GM18909 (cell line): ENCODE results near the gene FJX1.

Experiments used
- ATAC-seq: cut with Tn5 transposase; IDR thresholded peaks from one replicate; pipeline ENCODE4 v1.9.1; 2021; ENCODE audit warnings: mild to moderate bottlenecking; ENCODE audit not compliant: unreplicated experiment, poor library complexity

Gene FJX1

GRCh38 chr11:35605706-35606105, 12.6 kb upstream of the FJX1 start:
- ATAC-seq = no peak

DNA sequence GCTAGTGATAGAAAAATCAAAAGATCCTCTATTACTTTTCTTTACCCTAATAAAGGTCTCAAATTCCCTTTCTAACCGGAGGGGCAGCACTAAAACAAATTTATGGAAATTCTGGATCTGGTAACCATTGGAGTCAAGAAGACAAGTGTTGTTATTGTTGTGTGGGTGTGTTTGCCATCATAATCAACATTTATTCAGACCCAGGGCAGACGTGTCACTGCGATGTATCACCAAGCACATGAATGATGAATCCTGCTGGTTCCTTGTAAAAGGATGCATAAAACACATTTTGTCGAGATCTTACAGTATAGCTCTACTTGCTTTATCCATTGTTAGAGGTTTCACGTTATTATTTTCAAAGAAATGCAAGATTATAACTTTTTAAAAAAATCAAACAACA, 12.1 kb upstream of the FJX1 start:
- no peak for ATAC-seq

- ATAC-seq = no peak
Measured at GRCh38 chr11:35608502-35608901, 9.8 kb upstream of the FJX1 start.

GRCh38 chr11:35609656-35610055, 8.6 kb upstream of the FJX1 start:
- ATAC-seq = no peak

DNA sequence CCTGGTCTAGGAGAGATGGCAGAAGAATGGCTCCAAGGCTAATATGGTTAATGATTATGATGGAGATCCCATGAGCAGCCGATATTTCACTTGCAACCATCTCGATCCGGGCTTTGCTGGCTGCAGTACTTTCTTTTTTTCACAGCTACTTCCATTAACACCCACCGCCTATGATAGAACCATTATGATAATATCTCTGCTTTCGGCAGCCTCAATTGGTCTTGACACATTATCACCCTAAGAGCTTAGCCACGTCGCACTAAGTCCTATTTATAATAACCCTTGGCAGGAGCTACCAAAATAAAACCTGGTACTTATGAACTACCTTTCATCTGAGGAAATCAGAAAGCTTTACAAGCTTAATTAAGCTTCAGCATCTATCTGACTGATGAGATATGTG, 7.6 kb upstream of the FJX1 start:
- no peak for ATAC-seq

GRCh38 chr11:35611741-35612140, 6.5 kb upstream of the FJX1 start:
- no peak for ATAC-seq

DNA sequence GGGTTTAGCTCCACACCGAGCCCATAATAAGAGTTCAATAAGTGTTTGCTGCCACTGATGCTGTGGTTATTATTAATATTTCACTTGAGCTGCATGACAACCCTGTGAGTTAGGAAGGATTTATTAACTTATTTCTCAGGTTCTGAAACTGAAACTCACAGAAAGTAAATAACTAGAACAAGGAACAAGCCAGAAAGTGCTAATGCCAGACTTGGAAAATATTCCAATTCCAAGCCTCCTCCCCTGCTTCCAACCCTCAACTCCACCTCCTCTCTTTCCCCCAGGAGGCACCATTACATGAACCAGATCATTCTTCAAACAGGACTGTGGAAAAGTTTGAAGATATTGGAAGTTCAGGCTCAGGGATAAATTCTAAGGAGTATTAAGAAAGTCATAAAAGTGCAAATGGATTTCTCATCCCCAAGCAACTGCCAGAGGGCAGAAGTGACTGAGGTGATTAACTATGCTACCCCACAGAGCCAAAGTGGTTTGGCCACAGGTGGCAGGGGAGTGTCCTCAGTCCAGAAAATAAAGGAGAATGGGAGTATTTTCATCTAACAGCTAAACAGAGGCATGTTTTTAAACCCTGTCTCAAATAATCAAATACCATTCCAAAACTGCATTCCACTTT, 3.2 kb upstream of the FJX1 start:
- no peak for ATAC-seq

DNA sequence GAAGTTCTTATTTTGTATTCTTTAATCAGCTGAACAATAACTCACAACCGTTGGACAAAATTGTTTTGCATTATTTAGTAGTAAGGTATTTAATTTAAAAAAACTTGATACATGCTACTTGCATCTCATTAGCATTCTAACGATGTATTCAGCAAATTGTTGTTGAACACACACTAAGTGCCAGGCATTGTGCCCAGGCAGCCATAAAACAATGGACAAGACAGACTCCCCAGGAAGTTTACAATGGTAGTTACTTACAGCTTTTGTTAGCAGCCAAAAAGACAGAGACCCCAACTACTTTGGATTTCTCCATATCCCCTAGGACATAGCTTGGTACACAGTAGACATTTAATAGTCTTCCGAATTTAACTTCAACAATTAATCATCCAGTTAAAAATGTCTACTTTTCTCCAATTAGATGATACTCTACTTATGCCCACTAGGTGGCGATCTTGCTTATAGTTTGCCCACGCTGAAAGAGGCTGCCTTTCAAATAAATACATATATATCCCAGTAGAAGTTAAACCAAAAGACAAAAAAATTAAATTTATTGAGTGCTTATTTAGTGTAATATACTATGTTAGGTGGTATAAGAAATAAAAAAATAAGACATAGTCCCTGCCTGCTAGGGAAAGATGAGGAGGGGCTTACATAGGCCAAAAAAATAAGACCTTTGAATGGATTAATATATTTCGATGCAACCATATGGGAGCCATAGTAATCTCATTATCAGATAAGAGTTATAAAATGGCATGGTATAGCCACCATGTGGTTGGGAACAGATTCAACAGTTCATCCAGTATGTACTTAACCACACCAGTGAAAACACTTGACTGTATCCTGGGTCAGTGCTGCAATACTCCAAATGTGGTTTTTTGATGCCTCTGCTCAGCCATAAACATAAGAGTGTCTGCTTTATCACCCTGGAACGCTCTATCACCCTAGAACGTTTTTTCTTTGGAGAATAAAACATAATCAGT, 2.0 kb upstream of the FJX1 start:
- no peak for ATAC-seq

- ATAC-seq = no peak
Measured at GRCh38 chr11:35617316-35617686, 959 bp upstream of the FJX1 start.

DNA sequence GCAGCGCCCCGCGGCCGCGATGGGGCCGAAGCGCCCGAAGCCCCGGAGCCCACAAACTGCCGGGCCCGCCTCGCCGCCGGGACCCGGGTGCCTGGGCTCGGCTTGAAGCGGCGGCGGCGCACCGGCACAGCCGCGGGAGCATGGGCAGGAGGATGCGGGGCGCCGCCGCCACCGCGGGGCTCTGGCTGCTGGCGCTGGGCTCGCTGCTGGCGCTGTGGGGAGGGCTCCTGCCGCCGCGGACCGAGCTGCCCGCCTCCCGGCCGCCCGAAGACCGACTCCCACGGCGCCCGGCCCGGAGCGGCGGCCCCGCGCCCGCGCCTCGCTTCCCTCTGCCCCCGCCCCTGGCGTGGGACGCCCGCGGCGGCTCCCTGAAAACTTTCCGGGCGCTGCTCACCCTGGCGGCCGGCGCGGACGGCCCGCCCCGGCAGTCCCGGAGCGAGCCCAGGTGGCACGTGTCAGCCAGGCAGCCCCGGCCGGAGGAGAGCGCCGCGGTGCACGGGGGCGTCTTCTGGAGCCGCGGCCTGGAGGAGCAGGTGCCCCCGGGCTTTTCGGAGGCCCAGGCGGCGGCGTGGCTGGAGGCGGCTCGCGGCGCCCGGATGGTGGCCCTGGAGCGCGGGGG, 346 bp downstream of the FJX1 start:
- ATAC-seq = peak; percentile 40

DNA sequence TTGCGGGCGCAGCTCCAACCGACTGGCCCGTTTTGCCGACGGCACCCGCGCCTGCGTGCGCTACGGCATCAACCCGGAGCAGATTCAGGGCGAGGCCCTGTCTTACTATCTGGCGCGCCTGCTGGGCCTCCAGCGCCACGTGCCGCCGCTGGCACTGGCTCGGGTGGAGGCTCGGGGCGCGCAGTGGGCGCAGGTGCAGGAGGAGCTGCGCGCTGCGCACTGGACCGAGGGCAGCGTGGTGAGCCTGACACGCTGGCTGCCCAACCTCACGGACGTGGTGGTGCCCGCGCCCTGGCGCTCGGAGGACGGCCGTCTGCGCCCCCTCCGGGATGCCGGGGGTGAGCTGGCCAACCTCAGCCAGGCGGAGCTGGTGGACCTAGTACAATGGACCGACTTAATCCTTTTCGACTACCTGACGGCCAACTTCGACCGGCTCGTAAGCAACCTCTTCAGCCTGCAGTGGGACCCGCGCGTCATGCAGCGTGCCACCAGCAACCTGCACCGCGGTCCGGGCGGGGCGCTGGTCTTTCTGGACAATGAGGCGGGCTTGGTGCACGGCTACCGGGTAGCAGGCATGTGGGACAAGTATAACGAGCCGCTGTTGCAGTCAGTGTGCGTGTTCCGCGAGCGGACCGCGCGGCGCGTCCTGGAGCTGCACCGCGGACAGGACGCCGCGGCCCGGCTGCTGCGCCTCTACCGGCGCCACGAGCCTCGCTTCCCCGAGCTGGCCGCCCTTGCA, 1.0 kb downstream of the FJX1 start:
- ATAC-seq = peak; percentile 31

DNA sequence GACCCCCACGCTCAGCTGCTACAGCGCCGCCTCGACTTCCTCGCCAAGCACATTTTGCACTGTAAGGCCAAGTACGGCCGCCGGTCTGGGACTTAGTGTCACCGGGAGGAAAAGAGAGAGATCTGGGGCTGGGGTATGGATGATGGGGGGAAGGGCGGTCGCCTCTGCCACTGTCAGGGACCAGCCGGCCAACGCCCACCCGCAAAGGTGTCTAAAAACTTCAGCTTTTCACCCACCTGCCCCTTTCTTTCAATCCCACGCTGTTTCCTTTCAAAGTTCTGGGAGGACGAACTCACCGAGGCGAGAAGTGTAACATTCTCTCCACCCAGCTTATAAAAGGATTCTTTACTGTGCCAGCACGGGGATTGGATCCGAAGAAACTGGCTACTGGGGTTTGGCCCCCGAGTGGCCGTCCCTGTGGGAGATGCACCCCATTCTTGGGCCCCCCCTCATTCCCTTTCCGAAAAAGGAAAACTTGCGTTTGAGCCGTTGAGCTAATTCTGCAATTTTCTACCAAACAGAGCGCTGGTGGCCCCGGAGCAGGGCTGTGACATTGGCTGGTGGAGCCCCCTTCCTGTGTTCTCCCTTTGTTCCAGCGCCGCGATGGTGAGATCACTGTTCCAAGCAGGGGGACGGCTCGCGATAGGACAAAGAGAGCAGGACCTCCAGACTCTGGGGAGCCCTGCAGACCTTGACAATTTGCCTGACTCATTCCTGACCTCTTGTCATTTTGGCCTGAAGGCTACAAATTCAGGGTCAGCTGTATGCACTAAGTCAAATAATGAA, 1.8 kb downstream of the FJX1 start:
- no peak for ATAC-seq

DNA sequence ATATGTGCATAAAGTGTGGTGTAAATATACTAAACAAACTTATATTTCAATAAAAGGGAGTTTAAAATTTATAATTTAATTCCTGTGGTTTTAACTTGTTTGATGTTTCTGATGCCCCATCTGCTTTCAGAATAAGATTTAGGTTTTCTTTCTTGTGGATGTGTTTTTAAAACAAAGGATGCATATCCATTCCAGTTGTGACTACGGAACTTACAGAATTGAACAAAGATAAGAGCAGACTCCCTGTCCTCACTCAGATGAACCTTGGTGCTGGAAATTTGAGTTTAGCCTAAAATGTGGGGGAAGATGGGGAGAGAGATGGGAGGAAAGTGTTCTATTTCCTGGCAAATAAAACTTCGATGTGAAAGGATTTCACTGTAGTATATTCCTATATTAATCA, 2.5 kb downstream of the FJX1 start:
- no peak for ATAC-seq

GRCh38 chr11:35621620-35622019, 3.4 kb downstream of the FJX1 start:
- ATAC-seq = no peak

DNA sequence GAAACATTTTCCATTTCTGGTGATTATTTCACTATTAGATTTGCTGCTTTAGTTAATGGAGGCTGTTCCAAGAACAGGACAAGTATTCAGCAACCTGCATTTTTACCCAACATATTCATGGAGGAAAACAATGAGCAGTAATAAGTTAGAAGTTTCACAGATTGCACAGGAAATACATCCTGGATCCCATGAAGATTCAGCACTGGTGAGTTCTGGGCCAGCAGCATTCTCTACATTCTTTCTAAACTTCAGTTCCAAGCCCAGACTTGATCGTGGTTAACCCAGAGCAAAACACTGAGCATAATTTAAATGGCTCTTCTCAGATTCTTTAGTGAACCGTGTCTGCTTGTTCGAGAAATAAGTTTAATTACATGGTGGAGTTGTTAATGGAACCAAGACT, 3.8 kb downstream of the FJX1 start:
- ATAC-seq = no peak

- no peak for ATAC-seq
Measured at GRCh38 chr11:35623621-35624168, 5.4 kb downstream of the FJX1 start.

DNA sequence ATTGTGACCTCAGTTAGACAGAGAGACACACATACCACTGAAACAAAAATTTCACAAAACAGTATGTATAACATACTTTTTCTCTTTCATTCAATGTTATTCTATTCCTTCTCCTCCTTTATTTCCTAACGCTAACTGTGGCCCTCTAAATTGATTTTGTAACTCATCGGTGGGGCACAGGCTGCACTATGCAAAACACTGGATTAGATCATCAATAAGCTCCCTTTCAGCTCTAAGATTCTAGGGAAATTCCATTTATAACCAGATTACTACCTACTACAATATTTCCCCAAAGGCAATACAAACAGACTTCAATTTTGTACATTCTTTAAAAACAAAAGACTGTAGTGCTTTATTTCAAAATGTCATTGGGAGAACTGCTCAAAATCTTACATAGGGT, 6.1 kb downstream of the FJX1 start:
- ATAC-seq = no peak

DNA sequence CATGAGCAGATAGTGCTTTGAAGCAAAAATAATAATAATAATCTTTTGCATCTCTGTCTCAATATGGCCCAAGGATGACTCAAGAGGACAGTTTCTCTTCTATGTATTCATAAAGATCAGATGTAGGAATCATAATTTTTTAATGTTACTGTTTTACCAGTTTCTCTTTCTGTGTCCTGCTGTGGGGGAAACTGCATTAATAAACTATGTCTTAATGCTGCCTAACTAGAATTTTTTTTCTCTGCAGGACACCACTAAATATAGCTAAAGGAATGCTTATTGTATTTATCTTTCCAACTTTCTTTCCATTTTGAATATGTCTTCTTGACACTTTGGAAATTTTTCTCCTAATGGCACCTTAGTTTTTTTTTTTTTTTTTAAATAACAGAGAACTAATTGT, 6.5 kb downstream of the FJX1 start:
- no peak for ATAC-seq

- no peak for ATAC-seq
Measured at GRCh38 chr11:35626501-35626900, 8.2 kb downstream of the FJX1 start.

GRCh38 chr11:35629511-35629910, 11.3 kb downstream of the FJX1 start:
- ATAC-seq = no peak
